H9 (cell line): ENCODE measurements around the gene BEND5. TPM values are rescaled to one million over a fixed set of nuclear protein-coding genes. Genes with fewer than 3 reads are reported as not detected.

Experiments
- DNase-seq: peaks from one replicate; pipeline ENCODE4 v3.0.0-alpha.2; 2017
- H2AFZ ChIP-seq: one replicate; pipeline ENCODE4 v1.6.1; 2013; ENCODE audit warnings: mild to moderate bottlenecking, low read length, control low read depth, moderate library complexity
- H2AK5ac ChIP-seq: 2 replicates; pipeline ENCODE4 v1.6.1; 2013; ENCODE audit warnings: low read length, control low read depth, mixed read lengths; ENCODE audit not compliant: insufficient read length
- H2BK120ac ChIP-seq: one replicate; pipeline ENCODE4 v1.6.1; 2013; ENCODE audit warnings: low read depth, mild to moderate bottlenecking, low read length, control low read depth, inconsistent platforms; ENCODE audit not compliant: poor library complexity, severe bottlenecking
- H2BK12ac ChIP-seq: 2 replicates; pipeline ENCODE4 v1.6.1; 2013; ENCODE audit warnings: low read length, control low read depth, mixed read lengths, low read depth; ENCODE audit not compliant: insufficient read length
- H2BK15ac ChIP-seq: 2 replicates; pipeline ENCODE4 v1.6.1; 2013; ENCODE audit warnings: low read depth, low read length, control low read depth
- H2BK20ac ChIP-seq: one replicate; pipeline ENCODE4 v1.6.1; 2013; ENCODE audit warnings: low read depth, mild to moderate bottlenecking, low read length, control low read depth, inconsistent platforms; ENCODE audit not compliant: poor library complexity, severe bottlenecking
- H2BK5ac ChIP-seq: 2 replicates; pipeline ENCODE4 v1.6.1; 2013; ENCODE audit warnings: low read length, control low read depth, mixed read lengths; ENCODE audit not compliant: insufficient read length
- H3K14ac ChIP-seq: 2 replicates; pipeline ENCODE4 v1.6.1; 2013; ENCODE audit warnings: low read length, control low read depth; ENCODE audit not compliant: insufficient read depth
- H3K18ac ChIP-seq: 2 replicates; pipeline ENCODE4 v1.6.1; 2013; ENCODE audit warnings: low read depth, mild to moderate bottlenecking, mixed read lengths, low read length, control low read depth; ENCODE audit not compliant: insufficient read length
- H3K23ac ChIP-seq: 2 replicates; pipeline ENCODE4 v1.6.1; 2013; ENCODE audit warnings: low read length, control low read depth, mixed read lengths, low read depth; ENCODE audit not compliant: insufficient read length
- H3K23me2 ChIP-seq: 2 replicates; pipeline ENCODE4 v1.6.1; 2013; ENCODE audit warnings: low read depth, mild to moderate bottlenecking, mixed read lengths, low read length, control low read depth; ENCODE audit not compliant: insufficient read length, poor library complexity, severe bottlenecking
- H3K27ac ChIP-seq: 2 replicates; pipeline ENCODE4 v1.5.1; 2013; ENCODE audit warnings: low read length, control low read depth, mixed read lengths, low read depth; ENCODE audit not compliant: insufficient read length
- H3K27me3 ChIP-seq: 2 replicates; pipeline ENCODE4 v1.6.1; 2013; ENCODE audit warnings: low read length, control low read depth, inconsistent platforms; ENCODE audit not compliant: insufficient read depth
- H3K4ac ChIP-seq: 2 replicates; pipeline ENCODE4 v1.6.1; 2013; ENCODE audit warnings: low read depth, mild to moderate bottlenecking, control low read depth, inconsistent platforms, low read length, moderate library complexity
- H3K4me1 ChIP-seq: 2 replicates; pipeline ENCODE4 v1.6.1; 2013; ENCODE audit warnings: low read length, control low read depth, inconsistent platforms; ENCODE audit not compliant: insufficient read depth
- H3K4me2 ChIP-seq: 2 replicates; pipeline ENCODE4 v1.6.1; 2013; ENCODE audit warnings: low read length, control low read depth, mixed read lengths; ENCODE audit not compliant: insufficient read length, insufficient read depth
- H3K56ac ChIP-seq: 2 replicates; pipeline ENCODE4 v1.6.1; 2013; ENCODE audit warnings: low read depth, mild to moderate bottlenecking, mixed read lengths, low read length, control low read depth; ENCODE audit not compliant: insufficient read length
- H3K79me1 ChIP-seq: 2 replicates; pipeline ENCODE4 v1.6.1; 2013; ENCODE audit warnings: low read depth, mild to moderate bottlenecking, moderate library complexity, low read length, control low read depth, inconsistent platforms; ENCODE audit not compliant: insufficient read depth, poor library complexity, severe bottlenecking
- H3K79me2 ChIP-seq: 2 replicates; pipeline ENCODE4 v1.6.1; 2013; ENCODE audit warnings: low read length, control low read depth, inconsistent platforms; ENCODE audit not compliant: insufficient read depth
- H3K9ac ChIP-seq: 2 replicates; pipeline ENCODE4 v1.6.1; 2013; ENCODE audit warnings: low read length, control low read depth, mixed read lengths; ENCODE audit not compliant: insufficient read length; ENCODE audit errors: extremely low read depth
- H3K9me3 ChIP-seq: one replicate; pipeline ENCODE4 v1.6.1; 2013; ENCODE audit warnings: low read depth, low read length, inconsistent platforms; ENCODE audit not compliant: control insufficient read depth
- H3T11ph ChIP-seq: one replicate; pipeline ENCODE4 v1.6.1; 2013; ENCODE audit warnings: mild to moderate bottlenecking, low read length, control low read depth, inconsistent platforms
- H4K20me1 ChIP-seq: one replicate; pipeline ENCODE4 v1.6.1; 2013; ENCODE audit not compliant: control insufficient read depth, insufficient read length, insufficient read depth
- H4K5ac ChIP-seq: 2 replicates; pipeline ENCODE4 v1.6.1; 2013; ENCODE audit warnings: low read depth, mild to moderate bottlenecking, mixed read lengths, low read length, control low read depth; ENCODE audit not compliant: insufficient read length
- H4K8ac ChIP-seq: replicated peaks from 2 replicates; pipeline ENCODE4 v1.6.1; 2013; ENCODE audit warnings: low read length, control low read depth, mixed read lengths, low read depth; ENCODE audit not compliant: insufficient read length
- H4K91ac ChIP-seq: 2 replicates; pipeline ENCODE4 v1.6.1; 2013; ENCODE audit warnings: low read depth, mild to moderate bottlenecking, moderate library complexity, mixed read lengths, low read length, control low read depth; ENCODE audit not compliant: insufficient read length
- H3K27ac Mint-ChIP-seq, 3 experiments: 2 replicates in 2 of 3; 3 replicates in 1 of 3; pipeline ENCODE4 v1.8.0; 2020 to 2021; ENCODE audit warnings: mixed read lengths in 3 of 3, mild to moderate bottlenecking in 1 of 3, moderate library complexity in 1 of 3
- H3K27me3 Mint-ChIP-seq: 2 replicates; pipeline ENCODE4 v1.8.0; 2021; ENCODE audit warnings: low read depth, mild to moderate bottlenecking, moderate library complexity, mixed read lengths
- H3K36me3 Mint-ChIP-seq, 3 experiments: 2 replicates in 2 of 3; 3 replicates in 1 of 3; pipeline ENCODE4 v1.8.0; 2020 to 2021; ENCODE audit warnings: low read depth in 3 of 3, mixed read lengths in 3 of 3; ENCODE audit not compliant: insufficient read depth in 1 of 3
- H3K4me1 Mint-ChIP-seq, 2 experiments: 2 replicates each; pipeline ENCODE4 v1.8.0; 2020; ENCODE audit warnings: mixed read lengths in 2 of 2
- H3K4me3 Mint-ChIP-seq, 2 experiments: 2 replicates in 1 of 2; 3 replicates in 1 of 2; pipeline ENCODE4 v1.8.0; 2020 to 2021; ENCODE audit warnings: mild to moderate bottlenecking in 2 of 2, mixed read lengths in 2 of 2, moderate library complexity in 1 of 2
- H3K9me3 Mint-ChIP-seq, 2 experiments: 2 replicates in 1 of 2; 3 replicates in 1 of 2; pipeline ENCODE4 v1.8.0; 2020; ENCODE audit warnings: mild to moderate bottlenecking in 2 of 2, mixed read lengths in 2 of 2, moderate library complexity in 1 of 2
- CTCF ChIP-seq: fragments of 200-600 bp; sonication (generic); conservative IDR thresholded peaks from 3 replicates; pipeline ENCODE4 v1.8.0; 2021; ENCODE audit warnings: antibody characterized with exemption, mild to moderate bottlenecking
- WGBS: extraction: QIAGEN DNeasy Blood & Tissue Kit; methylation state at CpG from one replicate; pipeline ENCODE4 v1.1.7; 2013; ENCODE audit warnings: missing lambda C conversion rate, low lambda C conversion rate, mixed read lengths; ENCODE audit not compliant: insufficient read length; ENCODE audit errors: extremely low coverage; 5-methylcytosine and 5-hydroxymethylcytosine counted together
- total RNA-seq: library from RNA; stranded (reverse); gene quantifications from 2 replicates; pipeline ENCODE4 v1.2.1, GENCODE V29; 2021

The BEND5 gene
- total RNA-seq, 1 experiment from 2014 or later = 4.8 TPM

DNA sequence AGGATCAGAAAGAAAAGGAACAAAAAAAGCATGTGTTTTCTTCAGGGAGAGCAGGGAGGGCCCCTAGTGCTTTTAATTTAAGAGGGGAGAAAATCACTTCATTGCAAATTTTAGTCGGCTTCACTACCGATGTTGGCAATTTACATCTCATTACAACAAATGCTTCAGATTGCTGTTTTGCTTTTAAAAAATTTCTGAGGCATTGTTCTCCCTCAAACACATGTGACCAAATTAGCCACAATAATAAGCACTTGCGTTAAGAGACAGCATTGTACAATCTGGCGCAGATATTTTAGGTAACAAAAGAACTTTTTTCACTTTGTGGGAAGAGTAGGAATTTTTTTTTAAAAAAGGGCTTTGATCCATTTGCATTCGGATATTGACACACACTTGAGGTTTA lies 29.8 kb downstream of the BEND5 start:
- H3K27me3 ChIP-seq = no peaks in the 10 kb centered on the region
- H2AK5ac ChIP-seq = no peak overlapping the region
- WGBS = no CpG with 5 or more reads among the region's 5 CpGs
- no peak overlapping the region for H2BK120ac ChIP-seq
- no peaks in the 10 kb centered on the region for H3K9me3 ChIP-seq
- no peak overlapping the region for H2BK20ac ChIP-seq
- no peak overlapping the region for H4K8ac ChIP-seq
- H3T11ph ChIP-seq = no peak overlapping the region
- no peaks in the 10 kb centered on the region for H4K20me1 ChIP-seq
- no peaks in the 10 kb centered on the region for H3K4me1 ChIP-seq
- Mint-ChIP-seq H3K4me1 (peaks cover 11 to 15% of the 10 kb centered on the region in 2 experiments), H3K36me3 (peaks cover 0 to 16% (median 14%) of the 10 kb centered on the region in 3 experiments; a peak in 4 of 7 replicates), H3K27ac (no peak overlapping the region; a peak in 1 of 7 replicates), H3K4me3 (no peak overlapping the region), H3K9me3 (no peaks in the 10 kb centered on the region), H3K27me3 (no peaks in the 10 kb centered on the region)
- DNase-seq = no peak
- no peak overlapping the region for H3K9ac ChIP-seq
- no peak overlapping the region for H4K5ac ChIP-seq
- H3K79me1 ChIP-seq = no peaks in the 10 kb centered on the region
- no peak for TF ChIP-seq CTCF
- no peak overlapping the region for H3K18ac ChIP-seq
- H2BK15ac ChIP-seq = no peak overlapping the region
- H3K79me2 ChIP-seq = no peaks in the 10 kb centered on the region
- H3K23ac ChIP-seq = no peak overlapping the region
- H2BK12ac ChIP-seq = no peak overlapping the region
- H3K14ac ChIP-seq = no peak overlapping the region; the same call in 1 of the 2 replicates
- H2AFZ ChIP-seq = no peak overlapping the region
- no peak overlapping the region for H3K4ac ChIP-seq
- H3K4me2 ChIP-seq = no peak overlapping the region
- H2BK5ac ChIP-seq = no peak overlapping the region
- H3K56ac ChIP-seq = no peak overlapping the region
- no peak overlapping the region for H4K91ac ChIP-seq
- no peak overlapping the region for H3K27ac ChIP-seq
- no peaks in the 10 kb centered on the region for H3K23me2 ChIP-seq
